ENCODE measurements around the gene PPP1R26.

The PPP1R26 gene

GRCh38 chr9:135489188-135489906 is 9.8 kb downstream of the PPP1R26 start:
- DNase-seq = no peak

DNA sequence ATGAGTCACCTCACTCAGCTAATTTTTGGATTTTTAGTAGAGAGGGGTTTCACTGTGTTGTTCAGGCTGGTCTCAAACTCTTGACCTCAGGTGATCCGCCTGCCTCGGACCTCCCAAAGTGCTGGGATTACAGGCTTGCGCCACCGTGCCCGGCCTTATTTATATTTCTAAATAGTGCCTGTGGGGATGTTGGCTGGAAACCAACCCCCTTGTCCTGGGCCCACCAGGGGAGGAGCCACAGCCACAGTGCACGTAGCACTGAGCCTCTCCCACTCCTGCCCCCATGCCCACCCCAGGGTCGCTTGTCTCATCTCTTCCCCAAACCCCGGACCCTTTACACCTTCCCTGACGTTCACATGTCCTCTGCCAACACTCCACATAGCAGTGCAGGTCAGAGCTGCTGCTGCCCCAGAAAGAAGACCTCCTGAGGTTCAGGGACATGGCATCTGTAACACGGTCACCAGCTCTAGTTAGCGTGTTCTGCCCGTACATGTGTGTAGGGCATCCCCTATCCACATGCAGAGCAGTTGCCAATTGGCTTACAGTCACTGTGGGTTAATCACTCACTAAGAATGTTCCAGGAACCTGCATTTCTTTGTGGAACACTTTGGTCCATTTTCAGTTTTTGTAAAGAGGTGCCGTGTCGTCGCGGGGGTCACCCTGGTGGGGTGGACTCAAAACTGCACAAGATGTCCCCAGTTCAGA is 10.7 kb downstream of the PPP1R26 start:
- DNase-seq = no peak

DNA sequence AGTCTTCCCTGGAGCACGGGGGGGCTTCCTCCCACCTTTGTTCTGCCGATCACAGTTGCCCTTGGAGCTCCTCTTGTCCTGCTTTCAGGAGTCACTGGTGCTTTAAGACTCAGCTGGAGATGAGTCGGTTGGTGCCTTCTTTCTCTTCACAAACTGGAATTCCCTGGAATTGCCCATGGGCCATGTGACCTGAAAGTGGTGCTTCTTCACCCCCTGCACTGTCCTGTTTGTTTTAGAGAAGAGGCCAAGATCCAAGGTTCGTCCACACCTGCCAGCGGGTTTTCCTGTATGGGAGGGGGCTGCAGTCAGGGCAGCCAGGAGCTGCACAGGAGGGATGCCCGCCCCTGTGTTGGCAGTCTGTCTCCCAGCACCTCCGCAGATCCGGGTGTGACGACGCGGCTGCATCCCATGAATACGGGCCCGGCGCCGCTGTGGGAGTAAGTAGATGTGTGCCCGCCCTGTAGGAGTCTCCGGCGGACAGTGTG is 11.4 kb downstream of the PPP1R26 start:
- no peak for DNase-seq

DNA sequence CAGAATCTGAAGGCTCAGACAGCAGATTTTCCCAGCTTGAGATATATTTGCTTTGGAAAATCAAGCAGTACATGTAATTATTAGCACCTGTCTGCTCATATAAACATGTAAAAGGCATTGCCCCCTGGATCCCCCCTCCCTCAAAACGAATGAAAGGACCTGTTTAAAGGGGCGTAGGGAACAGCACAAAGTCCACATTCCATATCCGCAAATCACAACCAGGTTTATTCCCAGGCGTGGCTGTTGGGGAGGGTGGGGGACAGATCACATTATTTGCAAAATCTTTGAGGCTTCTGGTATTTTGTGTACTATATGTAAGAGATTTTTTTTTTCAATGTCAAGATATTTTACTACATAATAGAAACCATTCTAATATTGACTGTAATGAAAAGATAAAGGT is 12.2 kb downstream of the PPP1R26 start:
- no peak for DNase-seq

DNA sequence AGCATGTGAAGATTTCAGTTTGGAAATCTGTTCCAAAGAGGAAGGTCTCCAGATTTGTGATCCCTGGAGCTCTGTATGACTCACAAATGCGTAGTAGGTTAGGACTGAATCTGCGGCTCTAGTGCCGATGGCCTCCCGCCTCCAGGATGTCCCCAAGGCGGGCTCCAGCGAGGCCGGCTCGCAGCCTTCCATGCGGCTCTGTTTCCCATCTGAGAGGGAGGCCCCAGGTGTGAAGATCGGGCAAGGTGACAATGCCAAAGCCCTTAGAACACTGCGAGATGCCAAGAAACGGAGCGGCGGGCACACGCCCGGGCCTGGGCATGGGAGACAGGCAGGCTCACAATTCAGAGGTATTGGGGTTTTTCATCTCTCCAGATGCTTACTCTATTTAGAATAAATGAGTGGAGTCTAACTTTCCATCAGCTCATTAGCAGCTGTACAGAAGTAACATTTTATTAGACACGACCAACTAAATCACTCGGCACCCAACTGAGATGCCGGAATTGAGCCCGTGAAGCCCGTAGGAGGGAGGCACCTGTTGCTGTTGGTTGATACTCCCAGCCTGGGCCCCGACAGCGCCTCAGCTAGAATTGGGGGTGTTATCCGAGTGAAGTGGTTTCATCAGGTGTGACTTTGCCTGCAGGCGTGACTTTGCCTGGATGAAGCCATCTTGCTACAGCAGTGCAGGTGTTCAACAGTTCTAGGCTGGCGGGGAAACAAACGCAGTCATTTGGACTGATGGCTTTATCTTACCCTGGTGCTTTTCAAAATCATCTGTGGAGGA is 13.5 kb downstream of the PPP1R26 start:
- no peak for DNase-seq

GRCh38 chr9:135494791-135495559 is 15.4 kb downstream of the PPP1R26 start:
- DNase-seq = no peak

- no peak for DNase-seq
Measured at GRCh38 chr9:135498381-135499126, 19.0 kb downstream of the PPP1R26 start.

GRCh38 chr9:135499326-135500070 is 19.9 kb downstream of the PPP1R26 start:
- DNase-seq = peak; percentile 86

GRCh38 chr9:135500071-135500524 is 20.5 kb downstream of the PPP1R26 start:
- DNase-seq = no peak

DNA sequence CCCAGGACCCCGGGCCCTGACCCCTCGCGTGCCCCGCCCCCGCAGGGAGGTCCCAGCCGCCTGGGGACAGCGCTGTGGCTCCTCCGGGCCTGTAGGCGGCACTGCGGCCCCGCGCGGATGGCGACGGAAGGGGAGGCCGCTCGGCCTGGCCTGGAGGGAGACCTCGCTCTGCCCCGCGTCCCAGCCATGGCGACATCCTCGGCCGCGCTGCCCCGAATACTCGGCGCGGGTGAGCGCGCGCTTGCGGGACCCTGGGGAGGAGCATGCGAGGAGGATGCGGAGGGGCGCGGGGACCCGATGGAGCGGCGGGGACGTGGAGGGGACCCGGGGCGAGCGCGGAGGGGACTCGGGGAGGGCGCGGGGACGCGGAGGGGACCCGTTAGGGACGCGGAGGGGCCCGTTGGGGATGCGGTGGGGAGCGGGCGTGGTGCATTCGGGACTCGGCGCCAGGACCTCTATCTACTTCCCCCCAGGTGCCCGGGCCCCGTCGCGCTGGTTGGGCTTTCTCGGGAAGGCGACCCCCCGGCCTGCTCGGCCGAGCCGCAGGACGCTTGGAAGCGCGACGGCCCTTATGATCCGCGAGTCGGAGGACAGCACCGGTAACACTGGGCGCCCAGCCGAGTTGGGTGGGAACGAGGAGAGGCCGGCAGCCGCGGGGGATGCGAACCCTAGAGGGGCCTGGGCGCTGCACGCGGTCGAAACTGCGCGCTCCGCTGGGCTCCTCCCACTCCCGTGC is 21.1 kb downstream of the PPP1R26 start, which contains the start of gene MRPS2:
TSS of gene MRPS2 (plus strand) at position 158 of the 736 bp plus-strand sequence. CDS start at position 187, 29 bp downstream.
- peak; percentile 80 for DNase-seq

GRCh38 chr9:135501261-135502167 is 21.9 kb downstream of the PPP1R26 start:
- DNase-seq = no peak

DNA sequence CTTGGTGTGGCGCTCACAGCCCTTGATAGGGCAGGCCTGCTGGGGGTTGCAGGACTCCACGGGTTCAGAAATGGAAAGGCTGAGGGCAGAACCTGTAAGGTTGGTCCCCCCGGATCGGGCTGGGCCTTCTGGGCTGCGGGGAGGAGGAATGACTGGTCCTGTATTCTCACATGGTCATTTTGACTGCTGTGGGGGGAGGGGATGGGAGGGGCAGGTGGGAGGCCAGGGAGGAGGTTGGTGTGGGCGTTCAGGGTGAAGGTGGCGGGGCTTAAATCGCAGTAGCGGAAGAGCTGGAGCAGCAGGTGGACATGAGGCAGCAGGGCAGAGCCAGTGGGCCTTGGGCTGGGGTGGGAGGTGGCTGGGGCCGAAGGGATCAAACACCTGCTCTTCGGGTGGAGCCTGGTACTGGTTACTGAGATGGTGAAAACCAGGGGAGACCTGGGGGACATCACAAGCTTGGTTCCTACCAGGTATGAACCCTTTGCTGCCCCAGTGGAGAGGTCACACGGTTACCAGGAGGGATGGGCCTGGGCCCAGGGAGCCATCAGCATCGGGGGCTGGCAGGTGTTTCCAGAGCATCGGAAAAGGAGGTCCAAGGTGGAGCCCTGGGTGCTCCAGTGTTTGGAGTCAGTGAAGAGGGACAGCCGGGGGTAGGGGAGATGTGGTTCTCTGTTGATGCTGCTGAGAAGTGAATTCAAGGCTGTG is 22.7 kb downstream of the PPP1R26 start:
- DNase-seq = no peak

GRCh38 chr9:135502873-135503321 is 23.3 kb downstream of the PPP1R26 start:
- DNase-seq = no peak

DNA sequence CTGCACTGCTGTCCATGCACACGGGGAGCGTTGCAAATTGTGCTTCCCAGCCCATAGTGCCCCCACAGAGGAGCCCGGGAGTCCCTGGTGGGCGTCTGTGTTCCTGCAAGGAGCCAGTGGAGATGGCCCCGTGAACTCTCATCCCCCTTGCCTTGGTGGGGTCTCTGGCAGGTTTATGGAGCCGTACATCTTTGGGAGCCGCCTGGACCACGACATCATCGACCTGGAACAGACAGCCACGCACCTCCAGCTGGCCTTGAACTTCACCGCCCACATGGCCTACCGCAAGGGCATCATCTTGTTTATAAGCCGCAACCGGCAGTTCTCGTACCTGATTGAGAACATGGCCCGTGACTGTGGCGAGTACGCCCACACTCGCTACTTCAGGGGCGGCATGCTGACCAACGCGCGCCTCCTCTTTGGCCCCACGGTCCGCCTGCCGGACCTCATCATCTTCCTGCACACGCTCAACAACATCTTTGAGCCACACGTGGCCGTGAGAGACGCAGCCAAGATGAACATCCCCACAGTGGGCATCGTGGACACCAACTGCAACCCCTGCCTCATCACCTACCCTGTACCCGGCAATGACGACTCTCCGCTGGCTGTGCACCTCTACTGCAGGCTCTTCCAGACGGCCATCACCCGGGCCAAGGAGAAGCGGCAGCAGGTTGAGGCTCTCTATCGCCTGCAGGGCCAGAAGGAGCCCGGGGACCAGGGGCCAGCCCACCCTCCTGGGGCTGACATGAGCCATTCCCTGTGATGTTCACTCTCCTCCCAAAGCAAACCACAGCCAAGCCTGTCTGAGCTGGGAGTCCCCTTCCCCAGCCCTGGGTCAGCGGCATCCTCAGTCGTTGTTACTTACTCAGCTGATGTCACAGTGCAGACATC is 24.0 kb downstream of the PPP1R26 start:
- no peak for DNase-seq

DNA sequence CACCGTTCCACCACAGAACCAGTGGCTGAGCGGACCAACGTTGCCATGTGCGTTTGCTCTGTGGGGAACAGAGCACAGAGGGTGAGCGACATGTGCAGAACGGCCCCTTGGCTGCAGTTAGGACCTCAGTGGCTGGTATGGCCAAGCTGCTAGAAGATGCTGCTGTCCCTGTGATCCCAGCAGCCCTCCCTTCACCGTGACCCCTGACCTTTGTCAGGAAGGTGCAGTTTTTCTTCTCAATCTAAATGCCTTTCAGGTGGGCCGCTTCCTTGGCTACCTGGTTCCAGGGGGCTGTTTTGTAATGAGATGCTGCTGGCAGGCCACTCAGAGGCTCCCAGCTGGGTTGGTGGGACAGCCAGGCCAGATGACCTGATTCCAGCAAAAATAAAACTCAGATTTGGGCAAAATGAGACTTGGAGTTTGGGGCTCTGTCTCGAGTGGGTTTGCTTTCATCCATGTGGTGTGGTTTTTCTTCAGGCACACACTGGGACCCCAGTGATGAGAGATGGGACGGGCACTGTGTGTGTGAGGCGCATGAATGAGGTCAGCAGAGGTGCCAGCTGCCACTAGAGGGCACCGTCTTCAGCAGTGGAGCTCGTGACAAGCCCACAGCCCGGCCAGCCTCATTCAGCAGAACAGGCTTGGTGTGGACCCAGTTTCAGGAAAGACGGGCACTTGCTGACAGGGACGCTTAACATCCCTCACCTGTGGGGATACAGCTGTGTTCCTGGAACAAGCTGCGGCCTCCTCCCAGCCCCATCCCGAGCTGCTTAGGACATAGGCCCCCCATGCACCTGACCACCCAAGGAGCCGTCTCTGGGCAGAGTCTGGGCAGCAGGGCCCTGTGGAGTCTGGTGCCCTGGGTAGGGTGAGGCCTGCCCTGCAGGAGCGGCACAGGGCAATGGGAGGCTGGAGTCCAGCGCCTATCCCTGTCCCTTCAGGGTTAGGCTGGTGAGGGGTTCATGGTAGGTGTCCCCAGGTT is 25.0 kb downstream of the PPP1R26 start:
- DNase-seq = peak; percentile 46
